Stimulated activated CD8-positive, alpha-beta memory T cell treated with anti-CD3 and anti-CD28 coated beads, Interleukin-12 subunit alpha, Interleukin-12 subunit beta, amount 100 ng/mL, for 4 hours (primary cell): ENCODE data around the gene IGFL2.
"Not testable (repeated sequence)": the region's sequence is repeated elsewhere in the genome, so short reads cannot be mapped to it uniquely, and the experiment has no call there.

Source experiments
- DNase-seq: peaks from one replicate; pipeline ENCODE4 v3.0.0-alpha.2; 2020; ENCODE audit warnings: low read depth

Gene IGFL2

GRCh38 chr19:46142294-46142693, 5.7 kb upstream of the IGFL2 start:
- no peak for DNase-seq

GRCh38 chr19:46144756-46145155, 3.3 kb upstream of the IGFL2 start:
- no peak for DNase-seq

- no peak for DNase-seq
These were observed 785 bp upstream of the IGFL2 start for GRCh38 chr19:46147166-46147740.

- no peak for DNase-seq
These were observed 2.6 kb downstream of the IGFL2 start for GRCh38 chr19:46150606-46151005.

- no peak for DNase-seq
These were observed 7.2 kb downstream of the IGFL2 start for GRCh38 chr19:46155237-46155636.

GRCh38 chr19:46159418-46160232, 11.6 kb downstream of the IGFL2 start:
- DNase-seq: no peak

GRCh38 chr19:46160233-46160775, 12.3 kb downstream of the IGFL2 start:
- DNase-seq: no peak

GRCh38 chr19:46161642-46162257, 13.7 kb downstream of the IGFL2 start:
- DNase-seq: not testable (repeated sequence)

- DNase-seq: no peak
These were observed 14.7 kb downstream of the IGFL2 start for GRCh38 chr19:46162731-46163130.

GRCh38 chr19:46173886-46174480, 25.9 kb downstream of the IGFL2 start:
- DNase-seq: no peak

GRCh38 chr19:46176116-46176860, 28.2 kb downstream of the IGFL2 start:
- no peak for DNase-seq

- no peak for DNase-seq
These were observed 31.2 kb downstream of the IGFL2 start for GRCh38 chr19:46179076-46179759.

GRCh38 chr19:46180701-46181387, 32.8 kb downstream of the IGFL2 start:
- DNase-seq: no peak

- no peak for DNase-seq
These were observed 33.3 kb downstream of the IGFL2 start for GRCh38 chr19:46181388-46181779.

GRCh38 chr19:46182476-46182875, 34.4 kb downstream of the IGFL2 start:
- DNase-seq: no peak

GRCh38 chr19:46184775-46185710, 37.0 kb downstream of the IGFL2 start:
- DNase-seq: not testable (repeated sequence)

GRCh38 chr19:46186101-46186716, 38.2 kb downstream of the IGFL2 start:
- DNase-seq: no peak

- no peak for DNase-seq
These were observed 38.7 kb downstream of the IGFL2 start for GRCh38 chr19:46186717-46187101.
